ENCODE data around the gene TTI1. TPM values are rescaled to one million over a fixed set of nuclear protein-coding genes. Genes with fewer than 3 reads are reported as not detected.

The TTI1 gene
- total RNA-seq, 1 experiment from 2014 or later: 26.9 TPM

Other genes starting within 250 kb of the TTI1 start
- gene VSTM2L, start 130.3 kb downstream of the TTI1 start, total RNA-seq (2021; ENCODE audit: unreplicated experiment): 0.69 TPM
- 30.7 TPM for gene RPRD1B, start 290 bp upstream of the TTI1 start, total RNA-seq (2021; ENCODE audit: unreplicated experiment)
- 6.1 TPM for gene TGM2, start 131.8 kb upstream of the TTI1 start, total RNA-seq (2021; ENCODE audit: unreplicated experiment)
- gene KIAA1755, start 227.3 kb upstream of the TTI1 start, total RNA-seq (2021; ENCODE audit: unreplicated experiment): not detected